Esophagus muscularis mucosa (tissue), 3 donors: ENCODE measurements around the gene SH3PXD2A.

Experiments
- CTCF ChIP-seq, 3 experiments: fragments of 200-600 bp in 2 of 3; fragments of 450-650 bp in 1 of 3; sonication (generic) in 2 of 3; IDR thresholded peaks; one replicate each; pipeline ENCODE4 v1.5.1; 2017 to 2019; ENCODE audit warnings: antibody characterized with exemption in 3 of 3, mild to moderate bottlenecking in 2 of 3, moderate library complexity in 1 of 3
- POLR2A ChIP-seq: fragments of 450-650 bp; IDR thresholded peaks from one replicate; pipeline ENCODE4 v1.6.1; 2017; ENCODE audit warnings: antibody characterized with exemption, moderate library complexity, mild to moderate bottlenecking, low read depth

GRCh38 chr10:103668351-103669242, 186.8 kb downstream of the SH3PXD2A start:
- TF ChIP-seq CTCF (IDR thresholded peaks at IDR 0.05) (no peak), POLR2A (no peak)
